Heart left ventricle (tissue), 16 donors: ENCODE measurements around the gene FOXN3. TPM values are rescaled to one million over a fixed set of nuclear protein-coding genes. Genes with fewer than 3 reads are reported as not detected.

Source experiments
- ATAC-seq, 4 donors: fragments of 200-7000 bp; cut with Tn5 transposase; one replicate each; pipeline ENCODE4 v1.9.1; 2020 to 2022; ENCODE audit warnings: moderate library complexity in 4 of 4, mild to moderate bottlenecking in 3 of 4, moderate number of reproducible peaks in 1 of 4
- DNase-seq, 5 donors: peaks; one replicate each; pipeline ENCODE4 v3.0.0-alpha.2; 2020
- H3K27ac ChIP-seq, 12 donors: fragments of 200-600 bp; sonication (generic) in 4 of 12; one replicate each; pipeline versions ENCODE4 v1.5.0 to v1.8.0; 2016 to 2022; ENCODE audit warnings: mild to moderate bottlenecking in 2 of 12
- H3K27me3 ChIP-seq, 9 donors: fragments of 200-600 bp; sonication (generic) in 2 of 9; one replicate each; pipeline versions ENCODE4 v1.5.1 to v1.8.0; 2016 to 2022; ENCODE audit warnings: mild to moderate bottlenecking in 3 of 9
- H3K36me3 ChIP-seq, 9 donors: fragments of 200-600 bp; sonication (generic) in 2 of 9; one replicate each; pipeline versions ENCODE4 v1.5.0 to v1.8.0; 2018 to 2022; ENCODE audit warnings: mild to moderate bottlenecking in 2 of 9
- H3K4me1 ChIP-seq, 12 donors: fragments of 200-600 bp; sonication (generic) in 4 of 12; one replicate each; pipeline versions ENCODE4 v1.5.0 to v1.8.0; 2016 to 2022; ENCODE audit warnings: mild to moderate bottlenecking in 3 of 12
- H3K4me3 ChIP-seq, 12 donors: fragments of 200-600 bp; sonication (generic) in 4 of 12; one replicate each; pipeline versions ENCODE4 v1.5.0 to v1.8.0; 2017 to 2022; ENCODE audit warnings: mild to moderate bottlenecking in 9 of 12, moderate library complexity in 4 of 12
- H3K9me3 ChIP-seq, 12 donors: fragments of 200-600 bp; sonication (generic) in 4 of 12; one replicate each; pipeline versions ENCODE4 v1.5.0 to v1.8.0; 2016 to 2022; ENCODE audit warnings: mild to moderate bottlenecking in 1 of 12
- CTCF ChIP-seq, 12 donors: fragments of 200-600 bp; sonication (generic) in 4 of 12; IDR thresholded peaks; one replicate each; pipeline versions ENCODE4 v1.5.0 to v1.8.0; 2018 to 2022; ENCODE audit warnings: antibody characterized with exemption in 12 of 12, mild to moderate bottlenecking in 5 of 12
- POLR2A ChIP-seq, 2 donors: fragments of 450-650 bp; IDR thresholded peaks; one replicate each; pipeline ENCODE4 v1.6.1; 2017; ENCODE audit warnings: antibody characterized with exemption in 2 of 2, mild to moderate bottlenecking in 2 of 2, moderate library complexity in 2 of 2
- WGBS, 4 donors: extraction: QIAGEN DNeasy Blood & Tissue Kit in 2 of 4; methylation state at CpG; one replicate each; pipeline versions ENCODE4 v1.1.5 to v1.1.7; 2013 to 2018; 5-methylcytosine and 5-hydroxymethylcytosine counted together
- intact Hi-C, 10 donors: fragments of 100-400 bp; cut with DNase I; formaldehyde crosslinking; loops; one replicate each; pipeline versions ENCODE4 v1.11.1 to v1.14.2; 2022
- polyA plus RNA-seq, 2 donors: library from polyadenylated mRNA; stranded (reverse); fragments of 200-250 nt; gene quantifications; one replicate each; pipeline ENCODE4 v1.2.3, GENCODE V29; 2013
- total RNA-seq, 9 donors: library from RNA; depleted of rRNA in 2 of 9; stranded (reverse); fragments of >200 nt in 2 of 9; fragmentation: NEBNext Ultra II Directional in 3 of 9; extraction: Animal tissue kit (Norgen Biotek cat#: 25700) in 3 of 9; gene quantifications; one replicate each; pipeline versions ENCODE4 v1.1.0 to v1.2.4, GENCODE V29; 2016 to 2023
- donor health status: ischemic (EF 13 %, LVEDD 7.1; RV severe dilation, severe dysfunction).
- donor health status: healthy with polysubstance abuse.
- donor health status: DM: no; HTN: yes; CAD: no.
- donor health status: DM: no; HTN: no; CAD: no.
- donor health status: ischemic (EF 25% LVEDD 6.9; RV normal size, moderate dysfunction).
- donor health status: ischemic (EF 25% LVEDD 5.7; RV mildly dilated, moderate dysfunction).
- donor health status: healthy.
- donor health status: DM: yes; HTN: yes; CAD: no.
- donor health status: ischemic (EF 35%, LVEDD 5.7; RV mildly dilated, moderate dysfunction).
- donor health status: nonischemic (EF 11% LVEDD 7.7; RV severe dilation, severe dysfunction).
- donor health status: DM: yes; HTN: yes; CAD: no.
- donor health status: PGD.
- donor health status: ischemic (EF 29% LVEDD 5.4; RV normal size, mild dysfunction).
- donor health status: nonischemic (EF 23%, LVEDD 6.1; RV moderate dilation, normal function).

Gene FOXN3
- total and polyA plus RNA-seq, 11 donors = 24.4 to 161 (median 111) TPM

GRCh38 chr14:89394972-89395371 lies 22.1 kb downstream of the FOXN3 start:
- intact Hi-C loops = loop anchor here in 1 of 10 donors (10.0 kb wide), 1 partner anchor 100 kb away; no protein-coding TSS in a partner anchor
- Histone ChIP-seq H3K4me3 (no peak overlapping the region), H3K4me1 (peaks cover 4 to 57% (median 27%) of the 10 kb centered on the region in 12 donors), H3K36me3 (no peaks in the 10 kb centered on the region), H3K27ac (no peak overlapping the region), H3K27me3 (no peaks in the 10 kb centered on the region), H3K9me3 (no peaks in the 10 kb centered on the region)
- whole genome bisulfite sequencing, 4 donors = 41 to 73% (median 49%) methylated on average over 4 of the region's 4 CpGs
- no peak for DNase-seq
- TF ChIP-seq POLR2A (IDR thresholded peaks at IDR 0.05) (no peak), CTCF (IDR thresholded peaks at IDR 0.05) (no peak)
- no peak for ATAC-seq

- H3K9me3 ChIP-seq = no peaks in the 10 kb centered on the region
- intact Hi-C loops = loop anchor here in 1 of 10 donors (10.0 kb wide), 1 partner anchor 98 kb away; no protein-coding TSS in a partner anchor
- H3K27me3 ChIP-seq = no peaks in the 10 kb centered on the region
- no peaks in the 10 kb centered on the region for H3K36me3 ChIP-seq
- no peak overlapping the region for H3K4me3 ChIP-seq
- ATAC-seq = no peak
- TF ChIP-seq CTCF (IDR thresholded peaks at IDR 0.05) (no peak), POLR2A (IDR thresholded peaks at IDR 0.05) (no peak)
- 81 to 92% (median 88%) methylated on average over 6 of the region's 6 CpGs for WGBS, 4 donors
- H3K4me1 ChIP-seq = peaks cover 0 to 55% (median 31%) of the 10 kb centered on the region in 12 donors
- DNase-seq = no peak
- H3K27ac ChIP-seq = no peak overlapping the region
Observed at GRCh38 chr14:89393222-89393745, 23.7 kb downstream of the FOXN3 start.

GRCh38 chr14:89392181-89392580 lies 24.9 kb downstream of the FOXN3 start:
- peak in 1 of 5 donors; percentile 12 for DNase-seq
- H3K27ac ChIP-seq = peak overlapping the region in 2 of 12 donors; percentile 19 to 60
- H3K27me3 ChIP-seq = no peaks in the 10 kb centered on the region

More at GRCh38 chr14:89392181-89392580, 24.9 kb downstream of the FOXN3 start:
- TF ChIP-seq CTCF (IDR thresholded peaks at IDR 0.05) (no peak), POLR2A (IDR thresholded peaks at IDR 0.05) (no peak)
- peak in 2 of 4 donors; percentile 8 to 10 for ATAC-seq
- Histone ChIP-seq H3K36me3 (no peaks in the 10 kb centered on the region), H3K4me1 (peaks cover 0 to 56% (median 30%) of the 10 kb centered on the region in 12 donors), H3K9me3 (no peaks in the 10 kb centered on the region), H3K4me3 (no peak overlapping the region)
- 59 to 65% (median 62%) methylated on average over 5 of the region's 5 CpGs for WGBS, 4 donors
- intact Hi-C loops = loop anchor here in 1 of 10 donors (10.0 kb wide), 1 partner anchor 97 kb away; no protein-coding TSS in a partner anchor
